Activated naive CD8-positive, alpha-beta T cell treated with anti-CD3 and anti-CD28 coated beads, Interleukin-2, amount 10 ng/mL, durations not matched to agents 7 days and 5 days (primary cell): ENCODE measurements around the gene ZFHX3. TPM values are rescaled to one million over a fixed set of nuclear protein-coding genes. Genes with fewer than 3 reads are reported as not detected.

ENCODE experiments used
- ATAC-seq: fragments of 150-1000 bp; cut with Tn5 transposase; one replicate; pipeline ENCODE4 v1.10.0; 2021; ENCODE audit warnings: low read depth, moderate library complexity
- POLR2A ChIA-PET: fragments of 350-600 bp; sonication (Branson Sonifier 250); formaldehyde crosslinking; loops from one replicate; lab custom pipeline; 2021; ENCODE audit warnings: antibody characterized with exemption; lab: Charles Lee
- DNase-seq: peaks from one replicate; pipeline ENCODE4 v3.0.0; 2021
- H3K27ac Mint-ChIP-seq: one replicate; pipeline ENCODE4 v1.8.0; 2022; ENCODE audit warnings: mild to moderate bottlenecking, mixed read lengths
- H3K27me3 Mint-ChIP-seq: one replicate; pipeline ENCODE4 v1.8.0; 2022; ENCODE audit warnings: mild to moderate bottlenecking, moderate library complexity, mixed read lengths
- H3K36me3 Mint-ChIP-seq: one replicate; pipeline ENCODE4 v1.8.0; 2021; ENCODE audit warnings: mild to moderate bottlenecking, mixed read lengths
- H3K4me1 Mint-ChIP-seq: one replicate; pipeline ENCODE4 v1.8.0; 2021; ENCODE audit warnings: mixed read lengths
- H3K4me3 Mint-ChIP-seq: one replicate; pipeline ENCODE4 v1.8.0; 2022; ENCODE audit warnings: mild to moderate bottlenecking, moderate library complexity, mixed read lengths
- H3K9me3 Mint-ChIP-seq: one replicate; pipeline ENCODE4 v1.8.0; 2021; ENCODE audit warnings: mixed read lengths
- total RNA-seq, 2 experiments: library from RNA; stranded (reverse); gene quantifications; one replicate each; pipeline ENCODE4 v1.2.3, GENCODE V29; 2021

The ZFHX3 gene
- total RNA-seq, 2 experiments from 2014 or later: 1.1 to 1.6 TPM

DNA sequence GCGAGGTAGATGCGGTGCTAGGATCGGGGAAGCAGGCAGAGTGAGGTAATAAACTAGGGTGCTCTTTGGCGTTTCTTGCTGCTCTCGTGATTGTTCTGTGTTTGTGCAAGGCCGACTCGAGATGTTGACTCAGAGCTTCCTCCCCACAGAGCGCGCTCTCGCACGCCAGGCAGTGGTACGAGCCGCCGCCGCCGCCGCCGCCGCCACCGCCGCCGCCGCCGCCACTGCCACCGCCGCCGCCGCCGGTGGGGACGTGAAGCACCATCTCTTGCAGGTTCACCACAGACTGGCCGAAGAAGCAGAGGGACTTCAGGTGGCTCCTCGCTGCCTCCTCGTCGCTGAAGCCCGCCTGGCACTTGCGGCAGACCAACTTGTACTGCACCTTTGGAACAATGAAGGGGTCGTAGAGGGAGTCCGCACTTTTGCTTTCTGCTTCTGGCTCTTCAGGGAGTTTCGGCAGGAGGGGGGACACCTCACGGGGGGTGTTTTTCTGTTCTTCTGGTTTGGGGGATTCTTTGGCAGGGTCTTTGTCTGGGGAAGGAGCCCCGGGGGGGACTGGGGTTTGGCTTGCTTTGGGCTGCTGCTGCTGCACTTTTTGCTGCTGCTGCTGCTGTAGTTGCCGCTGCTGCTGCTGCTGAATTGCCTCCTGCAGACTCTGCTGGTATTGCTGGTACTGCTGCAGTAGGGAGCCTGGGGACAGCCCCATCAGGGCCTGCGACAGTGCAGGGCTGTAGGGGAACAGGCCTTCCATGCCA lies 260.2 kb downstream of the ZFHX3 start:
- peak overlapping the region; percentile 87 for H3K4me3 Mint-ChIP-seq
- DNase-seq: peak; percentile 82
- peaks cover 50% of the 10 kb centered on the region for H3K27me3 Mint-ChIP-seq
- H3K4me1 Mint-ChIP-seq: peaks cover 25% of the 10 kb centered on the region
- POLR2A ChIA-PET: interaction anchor here (0.6 to 2.1 kb wide), 6 partner anchors 13 to 694 kb away, joined by 3 to 5 read pairs (median 3); no protein-coding TSS in a partner anchor
- H3K36me3 Mint-ChIP-seq: peaks cover 11% of the 10 kb centered on the region
- no peaks in the 10 kb centered on the region for H3K9me3 Mint-ChIP-seq
- peak; percentile 98 for ATAC-seq
- H3K27ac Mint-ChIP-seq: peak overlapping the region; percentile 86

DNA sequence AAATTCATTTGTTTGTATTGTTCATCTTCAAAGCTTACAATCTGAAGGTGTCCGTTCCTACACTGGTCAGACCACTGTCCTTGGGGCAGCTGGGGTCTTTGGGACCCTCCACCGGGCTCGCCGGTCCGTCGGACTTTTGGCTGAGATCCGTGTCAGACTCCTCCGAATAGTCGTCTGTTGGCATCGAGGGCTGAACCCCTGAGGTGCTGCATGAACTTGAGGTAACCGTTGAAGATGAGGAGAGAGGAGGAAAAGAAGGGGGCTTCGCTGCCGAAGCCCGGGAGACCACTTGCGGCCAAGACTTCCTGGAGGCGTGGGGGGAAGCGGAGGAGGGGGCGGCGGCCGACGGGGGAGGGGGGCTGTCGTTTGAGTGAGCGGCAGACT lies 260.8 kb downstream of the ZFHX3 start:
- POLR2A ChIA-PET: interaction anchor here (0.7 to 2.1 kb wide), 5 partner anchors 13 to 693 kb away, joined by 3 to 5 read pairs (median 3); no protein-coding TSS in a partner anchor
- H3K36me3 Mint-ChIP-seq: peaks cover 11% of the 10 kb centered on the region

DNA sequence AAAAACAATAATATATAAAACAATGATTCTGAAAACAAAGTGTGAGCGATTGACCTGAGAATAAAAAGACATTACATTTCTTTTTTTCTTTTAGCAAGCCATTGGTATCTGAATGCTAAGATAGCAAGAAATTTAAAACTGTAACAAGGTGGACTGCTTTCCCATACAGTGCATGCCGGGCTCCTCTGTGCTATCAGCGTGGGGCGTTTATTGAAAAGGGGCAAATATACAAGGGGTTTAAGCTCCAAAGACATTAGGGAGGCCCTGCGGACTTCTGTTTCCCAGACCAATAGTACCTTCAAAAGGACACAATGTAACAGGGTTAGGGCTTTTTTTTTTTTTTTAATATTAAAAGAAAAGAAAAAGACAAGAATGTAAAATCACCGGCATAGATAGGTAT lies 261.3 kb downstream of the ZFHX3 start:
- Mint-ChIP-seq H3K36me3 (peaks cover 9% of the 10 kb centered on the region), H3K9me3 (no peaks in the 10 kb centered on the region), H3K4me3 (peak overlapping the region; percentile 52), H3K27me3 (peaks cover 50% of the 10 kb centered on the region), H3K27ac (peak overlapping the region; percentile 48), H3K4me1 (peaks cover 25% of the 10 kb centered on the region)
- POLR2A ChIA-PET: interaction anchor here (0.7 to 2.1 kb wide), 4 partner anchors 14 to 693 kb away, joined by 3 to 5 read pairs (median 4); no protein-coding TSS in a partner anchor
- ATAC-seq (no peak), DNase-seq (no peak)

More for the DNA sequence above, 260.8 kb downstream of the ZFHX3 start:
- peaks cover 25% of the 10 kb centered on the region for H3K4me1 Mint-ChIP-seq
- peak overlapping the region; percentile 87 for H3K4me3 Mint-ChIP-seq
- H3K27ac Mint-ChIP-seq: peak overlapping the region; percentile 86
- ATAC-seq (no peak), DNase-seq (no peak)
- H3K27me3 Mint-ChIP-seq: peaks cover 50% of the 10 kb centered on the region
- no peaks in the 10 kb centered on the region for H3K9me3 Mint-ChIP-seq

DNA sequence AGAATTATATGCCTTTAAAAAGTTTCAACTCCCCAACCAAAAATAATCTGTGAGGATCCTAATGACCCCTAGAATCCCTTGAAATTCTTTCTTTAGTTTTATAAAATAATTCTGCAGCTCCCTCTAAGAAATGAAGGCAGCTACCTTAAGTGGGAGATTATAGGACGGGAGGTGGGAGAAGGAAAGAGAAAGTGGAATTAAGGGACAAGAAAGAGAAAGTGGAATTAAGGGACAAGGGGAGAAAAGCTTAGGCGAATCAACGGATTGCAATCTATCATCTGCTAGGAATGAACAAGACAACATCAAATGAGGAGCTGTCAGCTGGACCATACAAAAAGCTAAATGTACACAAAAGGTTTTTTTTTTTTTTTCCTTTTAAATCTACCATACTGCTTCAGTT lies 262.0 kb downstream of the ZFHX3 start:
- Mint-ChIP-seq H3K4me1 (peaks cover 25% of the 10 kb centered on the region), H3K4me3 (no peak overlapping the region), H3K27ac (no peak overlapping the region), H3K27me3 (peaks cover 48% of the 10 kb centered on the region), H3K9me3 (no peaks in the 10 kb centered on the region), H3K36me3 (peaks cover 9% of the 10 kb centered on the region)
- ATAC-seq: no peak
- DNase-seq: no peak
- POLR2A ChIA-PET: interaction anchor here (0.7 to 2.1 kb wide), 2 partner anchors 17 to 263 kb away, joined by 3 to 5 read pairs; no protein-coding TSS in a partner anchor

- H3K4me1 Mint-ChIP-seq: peaks cover 25% of the 10 kb centered on the region
- no peaks in the 10 kb centered on the region for H3K9me3 Mint-ChIP-seq
- H3K27ac Mint-ChIP-seq: no peak overlapping the region
- H3K27me3 Mint-ChIP-seq: peaks cover 45% of the 10 kb centered on the region
- DNase-seq: no peak
- POLR2A ChIA-PET: interaction anchor here (2.1 kb wide), 1 partner anchor 16 kb away, joined by 5 read pairs; no protein-coding TSS in a partner anchor
- peaks cover 7% of the 10 kb centered on the region for H3K36me3 Mint-ChIP-seq
- ATAC-seq: no peak
- no peak overlapping the region for H3K4me3 Mint-ChIP-seq
Measured at GRCh38 chr16:72785171-72785570, 262.8 kb downstream of the ZFHX3 start.

DNA sequence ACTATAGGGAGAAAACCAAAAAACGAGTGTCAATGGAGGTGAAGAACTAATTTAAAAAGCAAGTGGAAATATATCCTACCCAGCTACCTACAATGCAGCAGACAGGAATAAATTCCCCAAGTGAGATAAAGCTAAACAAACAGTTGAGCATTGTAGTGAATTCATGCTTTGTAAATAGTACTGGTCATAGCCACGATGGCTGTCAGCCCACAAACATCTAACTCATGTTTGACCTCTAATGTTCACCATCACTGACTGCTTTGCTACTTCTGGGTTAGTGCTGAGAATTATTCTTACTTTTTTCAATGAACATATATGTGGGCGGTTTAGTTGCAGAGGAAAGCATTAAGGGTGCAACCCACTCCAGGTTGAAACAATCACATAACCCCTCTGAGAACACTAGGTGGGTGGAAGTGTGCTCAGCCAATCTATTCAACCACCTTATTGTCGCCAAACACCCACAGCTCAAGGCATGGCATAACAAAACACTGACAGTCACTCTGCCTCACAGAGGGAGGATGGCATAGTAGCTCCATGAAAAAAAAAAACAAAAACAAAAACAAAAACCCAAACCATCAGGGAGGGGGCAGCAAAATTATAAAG lies 264.1 kb downstream of the ZFHX3 start:
- Mint-ChIP-seq H3K27ac (no peak overlapping the region), H3K4me1 (peaks cover 25% of the 10 kb centered on the region), H3K4me3 (no peak overlapping the region), H3K36me3 (no peaks in the 10 kb centered on the region), H3K27me3 (peaks cover 33% of the 10 kb centered on the region), H3K9me3 (no peaks in the 10 kb centered on the region)
- DNase-seq (no peak), ATAC-seq (no peak)
- POLR2A ChIA-PET: no interaction called here

DNA sequence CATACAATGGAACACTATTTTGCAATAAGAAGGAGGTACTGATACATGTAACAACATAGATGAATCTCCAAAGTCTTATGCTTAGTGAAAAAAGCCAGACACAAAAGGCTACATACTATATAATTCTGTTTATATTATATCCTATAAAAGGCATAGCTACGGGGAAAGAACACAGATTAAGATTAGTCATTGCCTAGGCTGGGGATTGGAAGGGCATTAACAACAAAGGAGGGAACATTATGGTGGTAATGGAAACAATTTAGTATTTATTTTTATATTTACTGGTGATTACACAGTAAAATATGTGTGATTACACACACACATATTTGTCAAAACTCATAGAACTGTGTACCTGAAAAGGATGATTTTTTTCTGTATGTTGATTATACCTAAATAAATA lies 278.1 kb downstream of the ZFHX3 start:
- no peak overlapping the region for H3K4me3 Mint-ChIP-seq
- no peaks in the 10 kb centered on the region for H3K27me3 Mint-ChIP-seq
- H3K36me3 Mint-ChIP-seq: peaks cover 6% of the 10 kb centered on the region
- POLR2A ChIA-PET: no interaction called here
- DNase-seq (no peak), ATAC-seq (no peak)
- H3K4me1 Mint-ChIP-seq: peaks cover 13% of the 10 kb centered on the region
- H3K27ac Mint-ChIP-seq: no peak overlapping the region
- peaks cover 3% of the 10 kb centered on the region for H3K9me3 Mint-ChIP-seq

GRCh38 chr16:72768591-72768990 lies 279.3 kb downstream of the ZFHX3 start:
- peak; percentile 52 for ATAC-seq
- H3K27ac Mint-ChIP-seq: no peak overlapping the region
- H3K4me1 Mint-ChIP-seq: peaks cover 10% of the 10 kb centered on the region
- no peak for DNase-seq
- H3K4me3 Mint-ChIP-seq: peak overlapping the region; percentile 44
- POLR2A ChIA-PET: interaction anchor here (0.9 kb wide), 1 partner anchor 18 kb away, joined by 5 read pairs; no protein-coding TSS in a partner anchor
- H3K36me3 Mint-ChIP-seq: peaks cover 6% of the 10 kb centered on the region
- H3K9me3 Mint-ChIP-seq: peaks cover 3% of the 10 kb centered on the region
- H3K27me3 Mint-ChIP-seq: no peaks in the 10 kb centered on the region

DNA sequence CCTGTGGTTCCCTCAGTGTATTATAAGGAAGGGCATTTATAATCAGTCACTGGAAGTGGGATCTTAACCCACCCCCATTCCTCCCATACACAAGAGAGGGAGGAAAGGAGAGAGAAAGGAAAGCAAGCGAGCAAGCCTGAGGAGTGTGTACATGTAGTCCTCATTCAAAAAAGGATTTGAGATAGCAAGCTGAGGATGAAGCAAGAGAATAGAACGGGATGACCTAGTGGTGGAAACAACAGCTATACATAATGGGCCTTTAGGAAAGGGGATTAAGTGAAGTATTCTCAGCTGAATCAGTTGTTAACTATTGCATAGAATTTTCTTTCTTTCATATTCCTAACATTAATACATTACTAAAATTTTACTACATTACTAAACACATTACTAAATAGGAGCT lies 281.4 kb downstream of the ZFHX3 start:
- DNase-seq: no peak
- H3K27ac Mint-ChIP-seq: no peak overlapping the region
- peaks cover 3% of the 10 kb centered on the region for H3K9me3 Mint-ChIP-seq
- H3K4me3 Mint-ChIP-seq: no peak overlapping the region
- peaks cover 6% of the 10 kb centered on the region for H3K36me3 Mint-ChIP-seq
- no peak for ATAC-seq
- peaks cover 10% of the 10 kb centered on the region for H3K4me1 Mint-ChIP-seq
- H3K27me3 Mint-ChIP-seq: no peaks in the 10 kb centered on the region
- POLR2A ChIA-PET: no interaction called here

DNA sequence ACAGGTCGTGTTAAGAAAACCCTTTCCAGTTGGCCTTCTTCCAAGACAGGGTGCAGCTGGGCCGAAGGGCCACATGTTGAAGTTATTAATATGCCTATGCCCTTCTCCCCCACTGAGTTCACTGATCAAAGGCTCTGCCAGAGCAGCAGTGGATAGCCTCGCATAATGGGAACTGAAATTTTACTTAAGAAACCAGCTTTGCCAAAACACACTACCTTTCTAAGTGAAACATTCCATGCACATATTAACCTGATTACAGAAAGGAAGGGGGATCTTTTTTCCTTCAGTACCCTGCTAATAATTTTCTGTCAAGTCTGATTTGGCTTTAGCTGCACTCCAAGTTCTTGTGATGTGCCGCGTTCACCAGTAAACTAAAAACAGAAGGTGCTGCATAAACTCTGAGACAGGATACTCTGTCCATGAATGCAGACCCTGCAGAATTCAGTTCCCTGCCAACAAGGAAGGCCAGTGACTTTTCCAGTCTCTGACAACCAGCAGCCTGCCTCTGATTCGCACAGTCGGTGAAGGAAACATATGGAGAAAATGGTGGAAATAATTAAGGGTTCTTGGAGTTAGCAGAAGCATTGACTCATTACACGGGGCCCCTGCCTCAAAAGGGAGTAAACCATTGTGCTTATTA lies 283.8 kb downstream of the ZFHX3 start:
- H3K27me3 Mint-ChIP-seq: no peaks in the 10 kb centered on the region
- H3K27ac Mint-ChIP-seq: no peak overlapping the region
- H3K4me3 Mint-ChIP-seq: no peak overlapping the region
- ATAC-seq (no peak), DNase-seq (no peak)
- H3K36me3 Mint-ChIP-seq: no peaks in the 10 kb centered on the region
- POLR2A ChIA-PET: no interaction called here
- peaks cover 8% of the 10 kb centered on the region for H3K4me1 Mint-ChIP-seq
- no peaks in the 10 kb centered on the region for H3K9me3 Mint-ChIP-seq

- H3K4me3 Mint-ChIP-seq: no peak overlapping the region
- H3K27me3 Mint-ChIP-seq: no peaks in the 10 kb centered on the region
- no peak overlapping the region for H3K27ac Mint-ChIP-seq
- DNase-seq (no peak), ATAC-seq (no peak)
- POLR2A ChIA-PET: no interaction called here
- H3K4me1 Mint-ChIP-seq: no peaks in the 10 kb centered on the region
- H3K9me3 Mint-ChIP-seq: peaks cover 7% of the 10 kb centered on the region
- H3K36me3 Mint-ChIP-seq: peaks cover 4% of the 10 kb centered on the region
Measured at GRCh38 chr16:72760581-72760980, 287.3 kb downstream of the ZFHX3 start.

- H3K27me3 Mint-ChIP-seq: no peaks in the 10 kb centered on the region
- peaks cover 9% of the 10 kb centered on the region for H3K36me3 Mint-ChIP-seq
- H3K4me3 Mint-ChIP-seq: no peak overlapping the region
- H3K4me1 Mint-ChIP-seq: no peaks in the 10 kb centered on the region
- POLR2A ChIA-PET: no interaction called here
- H3K9me3 Mint-ChIP-seq: peaks cover 7% of the 10 kb centered on the region
- no peak overlapping the region for H3K27ac Mint-ChIP-seq
- DNase-seq (no peak), ATAC-seq (no peak)
Measured at GRCh38 chr16:72753881-72754280, 294.0 kb downstream of the ZFHX3 start.

DNA sequence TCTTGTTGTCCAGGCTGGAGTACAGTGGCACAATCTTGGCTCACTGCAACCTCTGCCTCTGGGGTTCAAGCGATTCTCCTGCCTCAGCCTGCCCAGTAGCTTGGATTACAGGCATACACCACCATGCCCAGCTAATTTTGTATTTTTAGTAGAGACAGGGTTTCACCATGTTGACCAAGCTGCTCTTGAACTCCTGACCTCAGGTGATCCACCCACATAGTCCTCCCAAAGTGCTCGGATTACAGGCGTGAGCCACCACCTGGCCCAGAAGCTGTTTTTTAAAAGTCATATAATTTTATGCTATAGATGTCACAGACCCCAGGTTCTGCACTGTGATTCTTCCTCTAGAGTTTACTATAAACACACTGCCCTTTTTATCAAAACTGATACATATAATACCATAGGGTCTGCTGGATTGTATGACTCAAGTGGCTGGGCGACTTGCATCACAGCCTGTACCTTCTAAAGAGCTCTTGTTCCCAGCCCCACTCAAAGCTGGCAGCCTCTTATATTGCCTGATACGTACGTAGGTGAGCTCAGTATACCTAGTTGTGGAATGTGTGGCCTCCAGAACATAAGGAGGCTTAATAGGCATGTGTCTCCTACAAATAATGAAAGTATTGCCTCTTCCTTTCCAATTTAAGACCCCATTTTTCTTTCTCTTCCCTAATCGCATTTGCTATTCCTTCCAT lies 295.8 kb downstream of the ZFHX3 start:
- Mint-ChIP-seq H3K27me3 (no peaks in the 10 kb centered on the region), H3K27ac (no peak overlapping the region), H3K4me1 (no peaks in the 10 kb centered on the region), H3K36me3 (peaks cover 9% of the 10 kb centered on the region), H3K9me3 (peaks cover 5% of the 10 kb centered on the region), H3K4me3 (no peak overlapping the region)
- POLR2A ChIA-PET: no interaction called here
- ATAC-seq: no peak
- no peak for DNase-seq
